ENCODE measurements around the gene KLHL30.

The KLHL30 gene

GRCh38 chr2:238131761-238132462 is 6.6 kb upstream of the KLHL30 start:
- DNase-seq, result no peak

- no peak for DNase-seq
These were observed 5.7 kb upstream of the KLHL30 start for GRCh38 chr2:238132463-238133450.

GRCh38 chr2:238133499-238134392 is 4.7 kb upstream of the KLHL30 start:
- no peak for DNase-seq

GRCh38 chr2:238134393-238134785 is 4.1 kb upstream of the KLHL30 start:
- no peak for DNase-seq

- DNase-seq, result no peak
These were observed 2.8 kb upstream of the KLHL30 start for GRCh38 chr2:238135601-238136150.

GRCh38 chr2:238136820-238137537 is 1.5 kb upstream of the KLHL30 start:
- no peak for DNase-seq

- DNase-seq, result no peak
These were observed 583 bp upstream of the KLHL30 start for GRCh38 chr2:238137885-238138284.

GRCh38 chr2:238139196-238140039 is 950 bp downstream of the KLHL30 start:
- DNase-seq, result no peak

GRCh38 chr2:238140040-238140439 is 1.6 kb downstream of the KLHL30 start:
- no peak for DNase-seq

GRCh38 chr2:238140721-238141540 is 2.5 kb downstream of the KLHL30 start:
- DNase-seq, result no peak

- no peak for DNase-seq
These were observed 3.3 kb downstream of the KLHL30 start for GRCh38 chr2:238141541-238142318.

GRCh38 chr2:238142382-238143205 is 4.1 kb downstream of the KLHL30 start:
- no peak for DNase-seq

- no peak for DNase-seq
These were observed 4.9 kb downstream of the KLHL30 start for GRCh38 chr2:238143239-238143951.

GRCh38 chr2:238144262-238144661 is 5.8 kb downstream of the KLHL30 start:
- DNase-seq, result no peak

- DNase-seq, result no peak
These were observed 6.6 kb downstream of the KLHL30 start for GRCh38 chr2:238145046-238145445.

GRCh38 chr2:238145851-238146250 is 7.4 kb downstream of the KLHL30 start:
- no peak for DNase-seq

GRCh38 chr2:238146884-238147544 is 8.5 kb downstream of the KLHL30 start:
- no peak for DNase-seq
